HG02798 (cell line): Measurements from ENCODE around the gene PDCL3.

Source experiments
- ATAC-seq: cut with Tn5 transposase; IDR thresholded peaks from one replicate; pipeline ENCODE4 v1.9.1; 2021; ENCODE audit warnings: mild to moderate bottlenecking; ENCODE audit not compliant: unreplicated experiment, poor library complexity

Gene PDCL3

DNA sequence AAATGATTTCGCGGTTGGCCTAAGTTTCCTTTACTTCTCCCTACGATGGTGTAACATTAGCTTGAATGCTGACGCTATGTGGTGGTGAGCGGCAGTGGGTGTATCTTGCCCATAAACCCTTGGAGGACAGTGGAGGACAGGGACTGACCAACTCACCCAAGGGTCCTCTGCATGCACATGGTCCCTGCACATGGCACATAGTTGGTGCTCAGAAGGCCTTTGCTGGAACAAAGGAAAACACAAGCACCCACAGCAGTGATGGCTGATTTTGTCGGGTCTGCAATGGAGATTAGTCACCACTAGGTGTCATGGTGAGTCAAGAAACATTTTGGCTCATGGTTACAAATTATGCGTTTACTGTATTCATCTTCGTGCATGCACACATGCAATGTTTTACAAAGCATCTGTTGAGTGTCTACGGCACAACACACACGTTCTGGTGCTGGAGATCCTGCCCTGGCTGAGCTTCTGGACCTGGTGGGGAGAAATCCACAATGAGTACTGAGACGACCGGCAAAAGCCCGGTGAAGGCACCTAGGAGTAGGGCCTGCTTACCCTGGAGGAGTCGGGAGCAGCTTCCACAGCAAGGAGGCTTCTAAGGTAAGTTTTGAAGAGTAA, 44.0 kb downstream of the PDCL3 start:
- ATAC-seq: peak; percentile 49

DNA sequence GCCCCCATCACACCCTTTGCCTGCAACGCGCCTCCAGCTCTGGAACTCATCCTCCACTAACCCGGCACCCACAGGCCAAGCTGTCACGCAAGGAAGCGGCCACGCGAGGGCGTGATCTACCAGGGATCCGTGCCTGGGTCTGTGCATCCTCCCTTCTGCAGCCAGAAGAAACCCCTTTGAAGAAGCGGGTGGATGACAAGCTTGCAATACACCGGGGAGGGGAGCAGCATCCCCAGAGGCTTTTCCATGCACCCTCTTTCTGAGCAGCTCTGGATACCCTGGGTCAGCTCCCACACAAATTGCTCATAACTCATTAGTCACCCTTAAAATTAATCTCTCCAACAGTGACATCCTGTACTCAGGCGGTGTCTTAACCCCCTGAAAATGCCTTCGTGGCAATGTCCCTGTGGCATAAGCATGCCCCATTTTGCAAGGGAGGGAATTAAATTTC, 47.6 kb downstream of the PDCL3 start:
- ATAC-seq: no peak

DNA sequence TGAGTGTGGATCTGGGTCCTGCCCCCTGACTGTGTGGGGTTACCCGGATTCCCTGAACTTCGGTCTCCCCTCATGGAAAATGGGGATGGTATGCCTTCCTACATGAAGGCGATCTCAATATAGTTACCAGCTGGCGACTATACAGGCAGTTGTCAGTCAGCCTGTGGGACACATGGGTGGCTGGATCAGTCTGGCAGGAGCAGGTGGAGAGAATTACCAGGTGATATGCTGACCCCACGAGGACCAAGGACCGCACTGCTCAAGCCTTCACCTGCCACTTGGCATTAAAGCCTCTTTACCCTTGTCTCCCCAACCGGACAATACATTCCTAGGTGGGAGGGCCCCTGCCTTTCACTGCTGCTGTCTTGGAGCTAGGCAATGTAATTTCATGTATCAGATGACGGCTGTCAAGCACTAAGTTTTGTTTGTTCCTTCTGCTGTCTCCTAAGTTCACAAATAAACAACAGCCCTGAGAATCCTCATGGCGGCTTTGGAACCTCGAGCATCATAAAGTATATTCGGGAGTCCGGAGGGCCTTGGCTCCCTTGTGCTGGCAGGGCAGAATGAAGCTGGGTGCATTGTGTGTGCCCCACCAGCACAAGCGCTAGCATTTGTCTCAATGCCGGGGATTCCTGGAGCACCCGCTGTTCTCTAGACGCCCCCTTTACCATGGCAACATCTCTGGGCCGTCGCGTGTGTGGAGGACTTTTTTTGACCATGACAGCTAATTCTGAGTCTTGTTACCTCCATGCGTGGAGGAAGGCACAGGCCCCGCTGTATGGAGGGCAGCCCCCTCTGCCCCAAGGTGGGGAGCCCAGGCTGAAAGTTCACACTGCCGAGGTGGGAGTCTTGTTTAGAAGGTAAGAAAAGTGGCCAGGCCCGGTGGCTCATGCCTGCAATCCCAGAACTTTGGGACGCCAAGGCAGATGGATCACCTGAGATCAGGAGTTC, 48.6 kb downstream of the PDCL3 start:
- no peak for ATAC-seq

DNA sequence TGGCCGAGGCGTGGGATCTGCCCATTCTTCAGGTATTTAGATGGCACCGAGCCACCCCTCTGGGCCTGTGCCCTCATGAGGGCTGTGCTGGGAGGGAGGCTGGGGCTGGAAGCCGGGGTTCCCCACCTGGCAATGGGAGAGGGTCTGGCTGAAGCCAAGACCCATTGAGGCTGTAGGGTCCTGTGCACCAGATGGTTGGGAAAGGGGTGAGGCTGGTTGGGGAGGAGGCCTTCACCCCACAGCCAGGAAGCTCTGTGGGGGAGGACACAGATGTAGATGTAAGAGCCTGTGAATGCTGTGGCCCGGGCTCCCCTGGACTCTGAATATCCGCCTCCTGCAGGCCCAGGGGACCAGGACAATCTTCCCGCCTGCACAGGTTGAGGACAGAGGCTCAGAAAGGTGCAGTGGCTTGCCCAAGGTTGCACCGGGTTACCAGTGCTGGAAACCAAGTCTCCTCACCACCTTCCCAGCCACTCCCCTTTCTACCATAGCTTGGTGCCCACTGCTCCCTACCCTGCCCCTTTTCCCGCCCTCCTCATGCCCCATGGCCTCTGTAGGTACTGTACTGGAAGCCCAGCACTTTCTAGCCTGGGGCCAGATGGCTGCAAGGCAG, 49.7 kb downstream of the PDCL3 start:
- no peak for ATAC-seq

DNA sequence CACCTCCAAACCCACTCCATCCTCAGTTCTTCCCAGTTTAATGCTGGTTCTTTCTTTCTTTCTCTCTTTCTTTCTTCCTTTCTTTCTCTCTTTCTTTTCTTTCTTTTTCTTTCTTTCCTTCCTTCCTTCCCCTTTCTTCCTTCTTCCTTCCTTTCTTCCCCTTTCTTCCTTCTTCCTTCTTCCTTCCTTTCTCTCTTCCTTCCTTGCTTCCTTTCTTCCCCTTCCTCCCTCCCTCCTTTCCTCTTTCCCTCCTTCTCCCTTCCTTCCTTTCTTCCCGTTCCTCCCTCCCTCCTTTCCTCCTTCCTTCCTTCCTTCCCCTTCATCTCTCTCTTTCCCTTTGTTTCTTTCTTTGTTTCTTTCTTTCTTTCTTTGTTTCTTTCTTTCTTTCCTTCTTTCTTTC, 50.9 kb downstream of the PDCL3 start:
- ATAC-seq: no peak

DNA sequence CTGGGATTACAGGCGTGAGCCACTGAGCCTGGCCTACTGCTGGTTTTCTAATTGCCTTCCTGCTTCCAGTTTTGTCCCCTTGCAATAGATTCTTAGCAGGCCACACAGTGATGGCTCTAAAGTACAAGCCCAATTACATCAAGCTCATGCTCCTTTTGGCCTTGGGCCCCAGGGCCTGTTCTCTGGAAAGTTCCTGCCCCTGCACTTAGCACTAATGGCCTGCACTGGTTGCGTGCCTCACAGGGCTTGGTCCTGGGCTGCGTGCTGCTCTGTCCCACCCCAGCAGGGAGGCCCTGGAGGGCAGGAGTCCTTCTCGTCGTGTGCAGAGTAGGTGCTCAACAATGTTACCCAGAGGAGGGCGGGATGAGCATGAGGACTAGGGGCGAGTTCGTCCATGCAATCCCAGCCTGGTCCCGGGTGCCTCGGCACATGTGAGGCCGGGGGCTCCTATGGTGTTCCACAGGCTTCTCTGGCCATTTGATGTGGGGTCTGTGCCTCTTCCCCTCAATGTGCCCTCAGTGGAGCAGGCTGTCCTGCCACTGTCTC, 51.7 kb downstream of the PDCL3 start:
- ATAC-seq: no peak

DNA sequence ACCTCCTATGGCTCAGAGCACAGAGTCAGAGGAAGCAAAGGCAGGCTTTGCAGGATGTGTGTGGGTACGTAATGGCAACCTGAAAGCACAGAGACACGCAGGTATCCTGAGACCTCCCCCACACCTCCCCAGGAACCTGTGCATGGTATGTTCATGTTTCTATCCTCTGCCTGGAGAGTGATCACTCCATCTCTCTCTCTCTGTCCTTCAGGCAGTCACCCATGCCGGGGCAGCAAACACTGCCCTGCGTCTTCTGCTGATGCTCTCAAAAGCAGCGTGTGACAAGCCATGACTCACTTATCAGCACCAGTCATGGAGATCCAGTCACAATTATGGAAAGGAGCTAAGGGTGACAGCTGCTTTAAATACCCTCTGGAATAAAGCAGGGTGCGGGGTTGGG, 52.7 kb downstream of the PDCL3 start:
- ATAC-seq: no peak

DNA sequence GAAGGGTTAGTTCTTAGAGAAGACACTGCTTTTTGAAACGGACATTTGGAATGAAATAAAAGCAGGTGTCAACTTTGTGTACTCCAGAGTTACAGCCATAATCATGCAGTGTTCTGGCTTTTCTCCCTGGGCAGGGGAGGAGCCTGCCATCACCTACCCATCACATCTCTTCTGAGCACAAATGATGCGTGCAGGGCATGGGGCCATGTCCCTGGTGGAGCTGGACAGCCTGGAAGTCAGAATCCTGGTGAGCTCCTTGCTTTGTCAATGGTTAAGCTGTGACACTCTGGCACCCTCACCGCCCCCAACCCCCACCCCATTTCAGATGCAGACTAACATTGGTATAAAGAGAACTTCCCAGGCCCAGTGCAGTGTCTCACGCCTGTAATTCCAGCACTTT, 53.1 kb downstream of the PDCL3 start:
- no peak for ATAC-seq

DNA sequence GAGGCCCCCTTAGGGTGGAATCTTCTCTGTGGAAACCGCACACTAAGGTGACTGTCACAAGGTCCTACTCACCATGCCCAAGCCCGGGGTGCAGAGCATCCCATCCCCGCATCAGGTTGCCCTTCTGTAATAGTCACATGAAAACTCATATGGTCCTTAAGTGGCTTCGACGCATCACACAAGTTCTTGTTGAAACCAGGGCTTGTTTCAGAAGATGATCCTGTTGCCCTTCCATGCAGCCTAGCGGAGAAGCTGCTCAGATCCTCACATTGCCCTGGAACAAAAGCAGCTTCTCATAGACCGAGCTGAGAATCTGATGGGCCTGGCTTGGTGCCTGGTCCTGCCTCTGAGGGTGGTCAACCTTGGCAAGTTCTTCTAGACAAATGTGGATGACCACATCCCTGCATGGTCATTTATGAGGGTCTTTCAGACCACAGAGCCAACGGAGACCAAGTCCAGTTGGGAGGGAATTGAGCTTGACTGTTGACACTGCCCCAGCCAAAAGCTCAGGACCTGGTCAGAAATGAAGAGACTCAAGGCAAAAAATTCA, 54.1 kb downstream of the PDCL3 start:
- ATAC-seq: no peak

DNA sequence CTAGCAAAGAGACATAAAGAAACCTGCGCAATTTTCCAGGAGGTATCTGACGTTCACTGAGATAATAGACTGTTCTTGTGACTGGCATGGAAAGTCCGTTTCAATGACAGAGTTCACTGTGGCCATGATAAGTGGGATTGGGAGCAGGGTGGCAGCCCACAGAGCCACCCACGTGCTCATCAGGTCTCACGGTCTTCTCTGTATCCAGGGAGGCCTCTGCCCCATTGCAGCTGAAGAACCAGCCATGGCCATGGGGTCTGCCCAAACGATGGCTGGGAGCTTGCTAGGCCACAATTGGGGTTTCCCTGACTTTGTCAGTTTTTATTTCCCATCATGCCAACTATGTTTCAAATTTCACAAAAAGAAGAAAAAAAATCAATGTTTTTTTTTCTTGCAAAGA, 57.2 kb downstream of the PDCL3 start:
- ATAC-seq: no peak

DNA sequence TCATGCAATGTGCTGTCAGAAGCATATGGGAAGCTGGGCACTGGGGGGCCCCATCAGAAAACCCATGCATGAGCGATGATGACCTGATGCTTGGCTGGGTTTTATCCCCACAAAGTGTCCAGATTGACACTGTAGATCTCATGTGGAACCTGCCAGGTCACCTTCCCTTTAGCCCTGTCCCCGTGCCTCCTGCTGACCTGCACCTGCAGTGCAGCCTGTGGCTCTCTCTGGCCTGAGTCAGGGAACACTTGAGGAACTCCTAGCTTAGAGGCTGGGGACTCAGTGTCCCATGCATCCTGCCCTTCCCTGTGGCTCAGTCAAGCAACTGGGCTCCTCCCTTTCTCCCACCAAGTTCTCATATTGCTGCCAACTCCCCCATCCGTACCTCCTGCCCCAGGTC, 57.7 kb downstream of the PDCL3 start:
- no peak for ATAC-seq

DNA sequence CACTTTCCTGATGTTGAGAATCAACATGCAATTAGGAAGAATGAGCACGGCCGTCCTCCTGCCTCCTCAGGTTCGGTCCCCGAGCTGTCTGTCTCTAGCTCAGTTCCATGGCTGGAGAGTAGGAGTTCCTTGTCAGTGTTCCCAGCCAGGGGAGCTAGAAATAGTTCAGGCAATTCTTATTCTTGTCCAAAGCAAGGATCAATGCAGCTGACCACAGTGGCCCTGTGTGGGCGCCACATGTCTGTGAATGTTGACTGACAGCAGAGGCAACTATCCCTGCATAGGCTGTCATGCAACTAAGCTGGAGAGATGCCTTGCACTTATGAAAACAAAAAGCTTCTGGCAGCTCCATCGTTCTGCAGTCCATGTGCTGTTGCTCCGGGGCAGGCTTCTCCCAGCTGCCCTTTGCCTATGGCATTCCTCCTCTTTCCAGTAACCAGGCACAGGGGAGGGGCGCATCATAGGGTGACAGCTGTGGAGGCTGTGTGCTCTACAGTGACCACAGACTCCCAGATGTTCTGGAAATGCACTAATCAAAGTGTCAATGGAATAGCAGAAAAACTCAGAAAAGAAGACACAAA, 58.7 kb downstream of the PDCL3 start:
- ATAC-seq: no peak

DNA sequence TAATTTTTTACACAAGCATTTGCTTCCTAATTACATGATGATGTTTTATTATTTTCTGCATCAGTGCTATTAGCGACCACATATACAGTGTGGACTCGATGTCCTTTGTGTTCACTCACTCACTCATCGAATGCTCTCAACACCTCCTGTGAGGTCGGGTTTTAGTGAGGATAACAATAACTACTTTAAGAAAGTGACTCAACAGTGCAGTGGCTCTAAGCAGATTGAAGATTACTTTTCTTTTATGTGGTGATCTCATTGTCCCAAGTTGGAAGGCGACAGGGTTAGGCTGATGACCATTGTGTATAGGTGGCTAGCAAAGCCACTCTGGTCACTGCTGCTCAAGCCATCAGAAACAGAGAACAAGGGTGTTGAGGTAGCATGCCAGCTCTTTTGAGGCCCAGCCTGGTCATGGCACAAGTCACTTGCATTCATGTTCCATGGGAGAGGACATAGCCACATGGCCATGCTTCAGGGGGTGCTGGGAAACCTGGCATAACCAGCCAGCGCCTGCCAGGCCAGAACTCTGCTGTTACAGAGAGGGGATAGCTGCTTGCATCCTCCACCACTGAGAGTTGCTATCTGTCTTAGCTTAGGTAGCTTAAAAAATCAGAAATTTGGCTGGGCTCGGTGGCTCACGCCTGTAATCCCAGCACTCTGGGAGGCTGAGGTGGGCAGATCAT, 60.4 kb downstream of the PDCL3 start:
- ATAC-seq: no peak

DNA sequence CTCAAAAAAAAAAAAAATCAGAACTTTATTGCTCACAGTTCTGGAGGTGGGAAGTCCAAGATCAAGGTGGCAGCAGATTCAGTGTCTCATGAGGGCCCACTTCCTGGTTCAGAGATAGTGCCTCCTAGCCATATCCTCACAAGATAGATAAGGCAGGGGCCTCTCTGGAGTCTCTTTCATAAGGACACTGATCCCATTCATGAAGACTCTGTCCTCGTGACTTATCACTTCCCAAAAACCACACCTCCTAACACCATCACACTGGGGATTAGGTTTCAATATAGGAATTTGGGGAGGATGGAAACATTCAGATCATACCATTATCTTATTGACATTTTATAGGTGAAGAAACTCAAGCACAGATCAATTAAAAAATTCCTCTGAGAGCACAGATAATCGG, 61.1 kb downstream of the PDCL3 start:
- no peak for ATAC-seq

DNA sequence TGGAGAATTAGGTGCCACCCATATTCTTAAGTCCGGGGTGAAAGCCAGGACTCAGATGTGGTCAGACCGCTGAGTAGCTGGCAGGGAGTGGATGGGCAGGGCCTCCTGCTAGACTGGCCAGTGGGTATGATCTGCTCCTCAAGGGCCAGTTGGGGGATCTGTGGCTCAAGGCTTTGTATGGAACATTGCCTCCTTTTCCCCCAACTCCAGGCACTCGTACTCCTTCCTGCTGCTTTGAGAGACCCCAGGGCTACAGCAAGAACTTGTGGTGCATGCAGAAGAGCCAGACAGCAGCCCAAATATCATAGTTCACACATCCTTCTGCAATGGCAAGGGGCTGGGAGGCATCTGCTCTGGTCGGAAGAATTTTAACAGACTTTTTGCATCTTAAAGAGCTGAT, 61.7 kb downstream of the PDCL3 start:
- no peak for ATAC-seq

DNA sequence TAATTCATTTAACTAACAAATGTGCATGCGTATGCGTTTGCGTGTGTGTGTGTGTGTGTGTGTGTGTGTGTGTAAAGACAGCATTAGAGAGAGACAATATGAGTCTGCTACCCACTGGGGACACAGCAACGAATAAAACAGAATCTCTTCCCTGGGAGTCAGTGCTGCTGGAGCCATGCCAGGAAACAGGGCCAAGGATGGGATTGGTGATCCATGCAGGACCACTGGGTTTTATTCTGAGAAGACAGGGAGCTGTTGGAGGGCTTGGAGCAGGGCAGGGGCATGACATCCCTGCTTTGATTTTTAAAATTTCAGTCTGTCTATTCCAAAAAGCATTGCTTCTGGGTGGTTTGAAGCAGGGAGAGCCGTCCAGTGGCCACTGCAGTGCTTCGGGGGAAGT, 62.9 kb downstream of the PDCL3 start:
- no peak for ATAC-seq
